GM12874 (cell line): ENCODE measurements around the gene CCDC194.
A peak's percentile ranks its signal among the peaks of the same experiment; 100 is the strongest.

Experiments used
- CTCF ChIP-seq: IDR thresholded peaks from 2 replicates; pipeline ENCODE4 v1.5.1; 2011; ENCODE audit warnings: low read depth, mild to moderate bottlenecking, control low read depth, low read length, moderate library complexity; ENCODE audit not compliant: insufficient read depth

The CCDC194 gene

GRCh38 chr19:17347361-17347760, 46.6 kb downstream of the CCDC194 start:
- TF ChIP-seq CTCF: no peak

DNA sequence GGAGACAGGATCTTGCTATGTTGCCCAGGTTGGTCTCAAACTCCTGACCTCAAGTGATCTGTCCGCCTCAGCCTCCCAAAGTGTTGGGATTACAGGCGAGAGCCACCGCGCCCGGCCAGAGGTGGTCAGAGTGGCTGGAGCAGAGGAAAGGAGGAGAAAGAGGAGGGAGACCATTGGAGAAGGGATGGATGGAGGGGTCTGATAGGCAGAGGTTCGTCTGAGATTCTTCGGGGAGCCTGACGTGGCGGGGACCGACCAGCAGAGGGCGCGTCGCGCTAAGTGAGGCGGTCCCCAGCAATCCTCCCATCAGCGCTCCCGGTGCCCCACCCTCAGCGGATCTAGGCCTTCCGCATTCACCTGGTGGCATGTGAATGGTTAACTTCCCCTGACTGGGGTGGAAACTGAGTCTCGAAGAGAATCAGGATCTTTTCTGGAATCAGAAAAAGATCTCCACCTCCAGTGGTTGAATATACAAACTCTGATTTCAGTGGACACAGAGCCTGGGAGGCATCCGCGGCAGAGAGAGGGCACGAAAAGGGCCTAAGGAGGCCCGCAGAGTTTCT, 47.8 kb downstream of the CCDC194 start:
- peak; percentile 98 for TF ChIP-seq CTCF

- no peak for TF ChIP-seq CTCF
Observed at GRCh38 chr19:17341845-17342244, 52.2 kb downstream of the CCDC194 start.

- TF ChIP-seq CTCF: no peak
Observed at GRCh38 chr19:17341386-17341785, 52.6 kb downstream of the CCDC194 start.

- TF ChIP-seq CTCF: no peak
Observed at GRCh38 chr19:17340871-17341357, 53.1 kb downstream of the CCDC194 start.
